RWPE1 (cell line): ENCODE measurements around the gene FOXM1.

Experiments
- CTCF ChIA-PET: fragments of 350-600 bp; sonication (Branson Sonifier 250); formaldehyde crosslinking; extraction: SDS; loops from one replicate; lab custom pipeline; 2021; lab: Yijun Ruan, JAX
- POLR2A ChIA-PET: fragments of 400-600 bp; formaldehyde crosslinking; extraction: SDS; loops from one replicate; lab custom pipeline; 2020; ENCODE audit warnings: antibody characterized with exemption; ENCODE audit not compliant: low non-redundant PET; lab: Yijun Ruan, JAX
- DNase-seq: peaks from one replicate; pipeline ENCODE4 v3.0.0; 2012; ENCODE audit warnings: low spot score
- H3K27ac ChIP-seq: fragments of 450-650 bp; 2 replicates; pipeline ENCODE4 v1.5.1; 2017
- CTCF ChIP-seq: fragments of 450-650 bp; conservative IDR thresholded peaks from 2 replicates; pipeline ENCODE4 v1.5.1; 2017; ENCODE audit warnings: low read depth, mild to moderate bottlenecking

The FOXM1 gene

GRCh38 chr12:2826036-2826435 lies 50.9 kb downstream of the FOXM1 start:
- TF ChIP-seq CTCF = no peak
- DNase-seq = no peak
- no peak overlapping the region for H3K27ac ChIP-seq
- CTCF ChIA-PET = no interaction called here
- POLR2A ChIA-PET = no interaction called here

GRCh38 chr12:2825132-2825531 lies 51.8 kb downstream of the FOXM1 start:
- TF ChIP-seq CTCF = no peak
- DNase-seq = no peak
- POLR2A ChIA-PET = no interaction called here
- H3K27ac ChIP-seq = no peak overlapping the region
- CTCF ChIA-PET = no interaction called here

GRCh38 chr12:2824541-2824940 lies 52.4 kb downstream of the FOXM1 start:
- CTCF ChIA-PET = interaction anchor here (0.6 kb wide), 1 partner anchor 1977 kb away, joined by 6 read pairs; no protein-coding TSS in a partner anchor
- H3K27ac ChIP-seq = no peak overlapping the region
- no peak for TF ChIP-seq CTCF
- DNase-seq = no peak
- POLR2A ChIA-PET = no interaction called here

GRCh38 chr12:2823483-2823882 lies 53.5 kb downstream of the FOXM1 start:
- no peak overlapping the region for H3K27ac ChIP-seq
- no peak for DNase-seq
- ChIA-PET CTCF (interaction anchor here (0.6 kb wide), 1 partner anchor 83 kb away, joined by 3 read pairs; no protein-coding TSS in a partner anchor), POLR2A (no interaction called here)
- no peak for TF ChIP-seq CTCF

GRCh38 chr12:2820432-2820831 lies 56.5 kb downstream of the FOXM1 start:
- ChIA-PET POLR2A (no interaction called here), CTCF (no interaction called here)
- no peak for DNase-seq
- no peak for TF ChIP-seq CTCF
- no peak overlapping the region for H3K27ac ChIP-seq

GRCh38 chr12:2819810-2820209 lies 57.2 kb downstream of the FOXM1 start:
- no peak for DNase-seq
- POLR2A ChIA-PET = no interaction called here
- no peak overlapping the region for H3K27ac ChIP-seq
- CTCF ChIA-PET = interaction anchor here (0.7 kb wide), 1 partner anchor 21 kb away, joined by 4 read pairs; no protein-coding TSS in a partner anchor
- no peak for TF ChIP-seq CTCF
